HCT116 (cell line): Measurements from ENCODE around the gene WWOX. TPM values are rescaled to one million over a fixed set of nuclear protein-coding genes. Genes with fewer than 3 reads are reported as not detected.

Experiments used
- ATAC-seq: fragments of 200-7000 bp; cut with Tn5 transposase; 2 replicates; pipeline ENCODE4 v1.9.1; 2020; ENCODE audit warnings: mild to moderate bottlenecking, moderate library complexity
- BruUV-seq: library from RNA; stranded (reverse); fragments of 400-500 nt; replicated peaks from 2 replicates; lab custom pipeline; 2021; lab: Mats Ljungman, UMichigan
- CTCF ChIA-PET: fragments of 300-600 bp; sonication (Branson Sonifier 250); formaldehyde crosslinking; loops from one replicate; lab custom pipeline; 2021; ENCODE audit warnings: antibody characterized with exemption; lab: Charles Lee
- POLR2A ChIA-PET: fragments of 300-600, 350-600 bp; sonication (Branson Sonifier 250); formaldehyde crosslinking; loops from one replicate; lab custom pipeline; 2021; ENCODE audit warnings: antibody characterized with exemption; lab: Charles Lee
- RAD21 ChIA-PET, 2 experiments: fragments of 300-600 bp; sonication (Branson Sonifier 250); formaldehyde crosslinking; loops; one replicate each; lab custom pipeline; 2023; ENCODE audit warnings: low total read pairs in 2 of 2; ENCODE audit not compliant: uncharacterized antibody in 2 of 2, unreplicated experiment in 2 of 2, low non-redundant PET in 1 of 2; lab: Charles Lee
- DNase-seq: peaks from one replicate; pipeline ENCODE4 v3.0.0-alpha.2; 2010; ENCODE audit warnings: low read depth, low spot score
- H2AFZ ChIP-seq: fragments of 200-600 bp; shearing (Covaris generic), sonication (generic); 2 replicates; pipeline ENCODE4 v1.6.1; 2017; ENCODE audit warnings: low read depth, mixed run types, mixed read lengths, antibody characterized with exemption, low read length; ENCODE audit not compliant: poor library complexity, severe bottlenecking
- H3K27ac ChIP-seq: 2 replicates; pipeline ENCODE4 v1.5.1; 2012; ENCODE audit warnings: low read depth, low read length
- H3K27me3 ChIP-seq: fragments of 200-600 bp; sonication (generic); 2 replicates; pipeline ENCODE4 v1.6.1; 2016; ENCODE audit warnings: mixed run types, low read length, mixed read lengths; ENCODE audit not compliant: insufficient read depth
- H3K36me3 ChIP-seq, 2 experiments: fragments of 200-500 bp in 1 of 2; fragments of 200-600 bp in 1 of 2; sonication (Bioruptor generic) in 1 of 2; sonication (generic) in 1 of 2; 2 replicates each; pipeline versions ENCODE4 v1.5.1 to v1.6.1; 2014 to 2016; ENCODE audit warnings: low read length in 2 of 2, inconsistent platforms in 1 of 2, mixed read lengths in 1 of 2, mixed run types in 1 of 2; ENCODE audit not compliant: insufficient read depth in 2 of 2, control insufficient read depth in 1 of 2
- H3K4me1 ChIP-seq, 2 experiments: fragments of 200-600 bp in 1 of 2; sonication (generic) in 1 of 2; 2 replicates each; pipeline versions ENCODE4 v1.5.1 to v1.6.1; 2012 to 2017; ENCODE audit warnings: low read length in 2 of 2, inconsistent platforms in 1 of 2, mild to moderate bottlenecking in 1 of 2, mixed read lengths in 1 of 2, mixed run types in 1 of 2, moderate library complexity in 1 of 2; ENCODE audit not compliant: insufficient read depth in 2 of 2, control insufficient read depth in 1 of 2
- H3K4me2 ChIP-seq: fragments of 200-600 bp; sonication (generic); 2 replicates; pipeline ENCODE4 v1.6.1; 2017; ENCODE audit warnings: mixed run types, low read length, mixed read lengths
- H3K4me3 ChIP-seq, 2 experiments: fragments of 200-600 bp in 1 of 2; sonication (generic) in 1 of 2; replicated peaks in 1 of 2; 2 replicates each; pipeline ENCODE4 v1.5.1; 2011 to 2016; ENCODE audit warnings: low read length in 2 of 2, control low read depth in 1 of 2, low read depth in 1 of 2, mild to moderate bottlenecking in 1 of 2, mixed read lengths in 1 of 2, mixed run types in 1 of 2
- H3K79me2 ChIP-seq: fragments of 200-600 bp; sonication (generic); 2 replicates; pipeline ENCODE4 v1.6.1; 2017; ENCODE audit warnings: mild to moderate bottlenecking, mixed run types, low read length, moderate library complexity, mixed read lengths; ENCODE audit not compliant: insufficient read depth
- H3K9ac ChIP-seq: fragments of 200-600 bp; sonication (generic); 2 replicates; pipeline ENCODE4 v1.6.1; 2016; ENCODE audit warnings: low read length, mixed read lengths
- H3K9me2 ChIP-seq: fragments of 200-600 bp; sonication (generic), shearing (Covaris generic); 2 replicates; pipeline ENCODE4 v1.6.1; 2017; ENCODE audit warnings: mixed run types, mild to moderate bottlenecking, moderate library complexity; ENCODE audit not compliant: insufficient read depth
- H3K9me3 ChIP-seq, 2 experiments: fragments of 200-500 bp in 1 of 2; fragments of 200-600 bp in 1 of 2; sonication (Bioruptor generic) in 1 of 2; sonication (generic) in 1 of 2; 2 replicates each; pipeline ENCODE4 v1.6.1; 2014 to 2017; ENCODE audit warnings: low read length in 2 of 2, mixed read lengths in 2 of 2, inconsistent platforms in 1 of 2, low read depth in 1 of 2, mild to moderate bottlenecking in 1 of 2, mixed run types in 1 of 2, moderate library complexity in 1 of 2; ENCODE audit not compliant: control insufficient read depth in 1 of 2, insufficient read depth in 1 of 2
- H4K20me1 ChIP-seq: fragments of 200-600 bp; sonication (generic), shearing (Covaris generic); 2 replicates; pipeline ENCODE4 v1.6.1; 2017; ENCODE audit warnings: mixed run types, mild to moderate bottlenecking, moderate library complexity; ENCODE audit not compliant: insufficient read depth
- POLR2A ChIP-seq: IDR thresholded peaks from 2 replicates; pipeline ENCODE4 v1.7.0; 2011; ENCODE audit warnings: borderline replicate concordance; ENCODE audit not compliant: insufficient read depth, insufficient read length; ENCODE audit errors: extremely low read depth
- SIN3A ChIP-seq: IDR thresholded peaks from 2 replicates; pipeline ENCODE4 v1.6.1; 2012; ENCODE audit warnings: low read depth
- SRF ChIP-seq: IDR thresholded peaks from 2 replicates; pipeline ENCODE4 v1.6.1; 2012; ENCODE audit warnings: low read depth
- intact Hi-C: fragments of 100-400 bp; cut with micrococcal nuclease; formaldehyde crosslinking; loops from 2 replicates; pipeline ENCODE4 v1.10.0; 2022
- total RNA-seq: library from RNA; stranded (reverse); gene quantifications from one replicate; pipeline ENCODE4 v1.2.1, GENCODE V29; 2021; ENCODE audit not compliant: unreplicated experiment
- TF ChIP-seq, protein P1 (sequence below): IDR thresholded peaks from 2 replicates; pipeline ENCODE4 v1.6.1; 2012
- TF ChIP-seq, protein P2 (sequence below): IDR thresholded peaks from 2 replicates; pipeline ENCODE4 v1.6.1; 2012; ENCODE audit warnings: low read depth

WWOX gene
- total RNA-seq, 1 experiment from 2014 or later: 13.7 TPM

DNA sequence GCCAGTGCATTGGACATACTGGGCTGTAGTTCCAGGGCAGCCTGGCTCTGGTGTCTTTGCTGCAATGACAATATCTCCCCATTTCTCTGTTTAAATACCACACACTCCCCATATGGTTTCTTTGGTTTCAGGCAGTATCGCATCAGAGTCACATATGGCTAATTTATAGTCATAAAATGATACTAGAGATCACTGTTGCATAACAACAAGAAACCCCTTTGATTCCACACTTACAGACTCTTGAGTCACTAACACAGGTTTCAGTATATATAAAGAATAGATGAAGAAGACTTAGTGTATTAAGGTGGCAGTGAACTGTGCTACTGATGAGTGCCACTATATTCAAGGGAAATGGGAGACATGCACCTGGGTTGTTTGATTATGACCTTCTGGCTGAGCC lies 281.6 kb downstream of the WWOX start:
- Histone ChIP-seq H2AFZ (no peak overlapping the region), H3K9ac (no peak overlapping the region), H3K4me2 (no peak overlapping the region), H3K27ac (no peak overlapping the region), H3K79me2 (no peaks in the 10 kb centered on the region), H3K9me3 (no peaks in the 10 kb centered on the region), H3K4me3 (no peak overlapping the region), H3K27me3 (no peaks in the 10 kb centered on the region), H3K4me1 (no peaks in the 10 kb centered on the region), H3K9me2 (no peaks in the 10 kb centered on the region), H3K36me3 (no peaks in the 10 kb centered on the region), H4K20me1 (no peaks in the 10 kb centered on the region)
- ATAC-seq: no peak
- ChIA-PET POLR2A (no interaction called here), CTCF (no interaction called here), RAD21 (no interaction called here)
- no peak for DNase-seq
- intact Hi-C loops: no loop called here
- no peak for TF ChIP-seq SRF
- no TSS peak for BruUV-seq

DNA sequence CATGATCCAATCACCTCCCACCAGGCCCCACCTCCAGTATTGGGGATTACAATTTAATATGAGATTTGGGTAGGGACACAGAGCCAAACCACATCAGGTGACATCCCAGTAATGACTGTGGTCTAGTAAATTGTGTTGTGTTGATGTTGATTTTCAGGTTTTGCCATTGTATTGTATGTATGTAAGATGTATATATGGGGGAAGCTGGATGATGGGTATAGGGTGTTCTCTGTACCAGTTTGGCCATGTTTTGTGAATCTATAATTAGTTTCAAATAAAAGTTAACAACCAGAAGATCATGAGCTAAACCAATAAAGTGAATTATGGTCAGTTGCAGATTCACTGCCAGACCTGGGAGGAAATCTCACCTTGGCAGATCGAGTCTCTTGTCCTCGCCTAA lies 283.7 kb downstream of the WWOX start:
- intact Hi-C loops: no loop called here
- ChIA-PET POLR2A (no interaction called here), RAD21 (no interaction called here), CTCF (no interaction called here)
- H3K36me3 ChIP-seq: no peaks in the 10 kb centered on the region
- DNase-seq (no peak), ATAC-seq (no peak)
- no peak overlapping the region for H3K27ac ChIP-seq
- no peaks in the 10 kb centered on the region for H3K9me3 ChIP-seq
- H2AFZ ChIP-seq: no peak overlapping the region
- no peaks in the 10 kb centered on the region for H4K20me1 ChIP-seq
- no peak overlapping the region for H3K4me3 ChIP-seq
- TF ChIP-seq SIN3A (no peak), POLR2A (no peak)
- TF ChIP-seq, protein P1, sequence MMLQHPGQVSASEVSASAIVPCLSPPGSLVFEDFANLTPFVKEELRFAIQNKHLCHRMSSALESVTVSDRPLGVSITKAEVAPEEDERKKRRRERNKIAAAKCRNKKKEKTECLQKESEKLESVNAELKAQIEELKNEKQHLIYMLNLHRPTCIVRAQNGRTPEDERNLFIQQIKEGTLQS: no peak
- TF ChIP-seq, protein P2, sequence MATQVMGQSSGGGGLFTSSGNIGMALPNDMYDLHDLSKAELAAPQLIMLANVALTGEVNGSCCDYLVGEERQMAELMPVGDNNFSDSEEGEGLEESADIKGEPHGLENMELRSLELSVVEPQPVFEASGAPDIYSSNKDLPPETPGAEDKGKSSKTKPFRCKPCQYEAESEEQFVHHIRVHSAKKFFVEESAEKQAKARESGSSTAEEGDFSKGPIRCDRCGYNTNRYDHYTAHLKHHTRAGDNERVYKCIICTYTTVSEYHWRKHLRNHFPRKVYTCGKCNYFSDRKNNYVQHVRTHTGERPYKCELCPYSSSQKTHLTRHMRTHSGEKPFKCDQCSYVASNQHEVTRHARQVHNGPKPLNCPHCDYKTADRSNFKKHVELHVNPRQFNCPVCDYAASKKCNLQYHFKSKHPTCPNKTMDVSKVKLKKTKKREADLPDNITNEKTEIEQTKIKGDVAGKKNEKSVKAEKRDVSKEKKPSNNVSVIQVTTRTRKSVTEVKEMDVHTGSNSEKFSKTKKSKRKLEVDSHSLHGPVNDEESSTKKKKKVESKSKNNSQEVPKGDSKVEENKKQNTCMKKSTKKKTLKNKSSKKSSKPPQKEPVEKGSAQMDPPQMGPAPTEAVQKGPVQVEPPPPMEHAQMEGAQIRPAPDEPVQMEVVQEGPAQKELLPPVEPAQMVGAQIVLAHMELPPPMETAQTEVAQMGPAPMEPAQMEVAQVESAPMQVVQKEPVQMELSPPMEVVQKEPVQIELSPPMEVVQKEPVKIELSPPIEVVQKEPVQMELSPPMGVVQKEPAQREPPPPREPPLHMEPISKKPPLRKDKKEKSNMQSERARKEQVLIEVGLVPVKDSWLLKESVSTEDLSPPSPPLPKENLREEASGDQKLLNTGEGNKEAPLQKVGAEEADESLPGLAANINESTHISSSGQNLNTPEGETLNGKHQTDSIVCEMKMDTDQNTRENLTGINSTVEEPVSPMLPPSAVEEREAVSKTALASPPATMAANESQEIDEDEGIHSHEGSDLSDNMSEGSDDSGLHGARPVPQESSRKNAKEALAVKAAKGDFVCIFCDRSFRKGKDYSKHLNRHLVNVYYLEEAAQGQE: no peak
- H3K4me1 ChIP-seq: no peaks in the 10 kb centered on the region
- H3K9me2 ChIP-seq: no peaks in the 10 kb centered on the region
- H3K27me3 ChIP-seq: no peaks in the 10 kb centered on the region
- H3K79me2 ChIP-seq: no peaks in the 10 kb centered on the region
- BruUV-seq: no TSS peak
- H3K4me2 ChIP-seq: no peak overlapping the region
- no peak overlapping the region for H3K9ac ChIP-seq
